Measurements from ENCODE around the gene DLL4.

Gene DLL4

GRCh38 chr15:40932649-40933516 is 3.7 kb downstream of the DLL4 start:
- no peak overlapping the region for H2BK120ac ChIP-seq (ENCODE audit: low read depth, low read length)
- H3K9ac ChIP-seq (ENCODE audit: low read length) = no peak overlapping the region
- no peak overlapping the region for H3K4me3 ChIP-seq (ENCODE audit: insufficient read depth in 1 of 2, low read depth in 1 of 2, low read length in 2 of 2)
- H3K18ac ChIP-seq (ENCODE audit: low read depth in 1 of 2, low read length in 2 of 2) = no peak overlapping the region
- 72% methylated on average over 9 of the region's 11 CpGs for WGBS
- H3K4ac ChIP-seq (ENCODE audit: low read depth in 1 of 2, low read length in 2 of 2) = no peak overlapping the region
- no peaks in the 10 kb centered on the region for H3K79me1 ChIP-seq (replicated peaks; ENCODE audit: low read length, poor library complexity, severe bottlenecking)
- H3K27me3 ChIP-seq (ENCODE audit: control insufficient read depth in 1 of 2, insufficient read depth in 1 of 2, low read length in 2 of 2) = peaks cover 46 to 78% of the 10 kb centered on the region in 2 experiments
- no peak overlapping the region for H2AK5ac ChIP-seq (ENCODE audit: low read length, severe bottlenecking)
- H3K23ac ChIP-seq (ENCODE audit: low read length in 2 of 2) = no peak overlapping the region
- no peak overlapping the region for H2BK5ac ChIP-seq (ENCODE audit: low read depth, low read length, poor library complexity, severe bottlenecking)
- no peak overlapping the region for H2AFZ ChIP-seq (ENCODE audit: low read depth, low read length)
- H3K9me3 ChIP-seq (ENCODE audit: control insufficient read depth, low read length) = no peaks in the 10 kb centered on the region
- no peak overlapping the region for H4K8ac ChIP-seq (ENCODE audit: low read length)
- H3K4me2 ChIP-seq (ENCODE audit: low read length, poor library complexity, severe bottlenecking) = no peak overlapping the region
- no peak overlapping the region for H2BK15ac ChIP-seq (ENCODE audit: low read depth, poor library complexity, severe bottlenecking)
- no peak overlapping the region for H3K14ac ChIP-seq (ENCODE audit: low read length in 2 of 2)
- no peak overlapping the region for H3K27ac ChIP-seq (ENCODE audit: low read length, poor library complexity, severe bottlenecking)
- peaks cover 47% of the 10 kb centered on the region for H3K4me1 ChIP-seq (ENCODE audit: control insufficient read depth, insufficient read depth, low read depth, low read length)
- no peak overlapping the region for H2BK12ac ChIP-seq (ENCODE audit: low read length in 2 of 2)
- H4K91ac ChIP-seq (ENCODE audit: low read length) = no peak overlapping the region
- no peak for DNase-seq
- H3K36me3 ChIP-seq (ENCODE audit: control insufficient read depth in 1 of 2, insufficient read depth in 2 of 2, low read depth in 1 of 2, low read length in 2 of 2) = peaks cover 0 to 4% of the 10 kb centered on the region in 2 experiments

- H2BK5ac ChIP-seq (ENCODE audit: low read depth, low read length, poor library complexity, severe bottlenecking) = no peak overlapping the region
- peaks cover 0 to 4% of the 10 kb centered on the region in 2 experiments for H3K36me3 ChIP-seq (ENCODE audit: control insufficient read depth in 1 of 2, insufficient read depth in 2 of 2, low read depth in 1 of 2, low read length in 2 of 2)
- H3K27ac ChIP-seq (ENCODE audit: low read length, poor library complexity, severe bottlenecking) = no peak overlapping the region
- H4K91ac ChIP-seq (ENCODE audit: low read length) = no peak overlapping the region
- H3K4ac ChIP-seq (ENCODE audit: low read depth in 1 of 2, low read length in 2 of 2) = no peak overlapping the region
- no peak overlapping the region for H2BK12ac ChIP-seq (ENCODE audit: low read length in 2 of 2)
- H3K4me1 ChIP-seq (ENCODE audit: control insufficient read depth, insufficient read depth, low read depth, low read length) = peaks cover 41% of the 10 kb centered on the region
- H3K18ac ChIP-seq (ENCODE audit: low read depth in 1 of 2, low read length in 2 of 2) = no peak overlapping the region
- no peak overlapping the region for H2AFZ ChIP-seq (ENCODE audit: low read depth, low read length)
- DNase-seq = no peak
- H2AK5ac ChIP-seq (ENCODE audit: low read length, severe bottlenecking) = no peak overlapping the region
- H3K4me2 ChIP-seq (ENCODE audit: low read length, poor library complexity, severe bottlenecking) = no peak overlapping the region
- no peak overlapping the region for H2BK120ac ChIP-seq (ENCODE audit: low read depth, low read length)
- WGBS = 100% methylated on average over 1 of the region's 3 CpGs
- H3K9ac ChIP-seq (ENCODE audit: low read length) = no peak overlapping the region
- H3K79me1 ChIP-seq (replicated peaks; ENCODE audit: low read length, poor library complexity, severe bottlenecking) = no peaks in the 10 kb centered on the region
- no peaks in the 10 kb centered on the region for H3K9me3 ChIP-seq (ENCODE audit: control insufficient read depth, low read length)
- no peak overlapping the region for H3K14ac ChIP-seq (ENCODE audit: low read length in 2 of 2)
- H3K27me3 ChIP-seq (ENCODE audit: control insufficient read depth in 1 of 2, insufficient read depth in 1 of 2, low read length in 2 of 2) = peaks cover 40 to 73% of the 10 kb centered on the region in 2 experiments
- no peak overlapping the region for H3K23ac ChIP-seq (ENCODE audit: low read length in 2 of 2)
- H3K4me3 ChIP-seq (ENCODE audit: insufficient read depth in 1 of 2, low read depth in 1 of 2, low read length in 2 of 2) = no peak overlapping the region
- H2BK15ac ChIP-seq (ENCODE audit: low read depth, poor library complexity, severe bottlenecking) = no peak overlapping the region
- no peak overlapping the region for H4K8ac ChIP-seq (ENCODE audit: low read length)
Observed at GRCh38 chr15:40933517-40933902, 4.4 kb downstream of the DLL4 start.

- Histone ChIP-seq H3K27ac (ENCODE audit: low read length, poor library complexity, severe bottlenecking) (no peak overlapping the region), H3K4me2 (ENCODE audit: low read length, poor library complexity, severe bottlenecking) (no peak overlapping the region), H3K36me3 (ENCODE audit: control insufficient read depth in 1 of 2, insufficient read depth in 2 of 2, low read depth in 1 of 2, low read length in 2 of 2) (peaks cover 0 to 4% of the 10 kb centered on the region in 2 experiments), H3K27me3 (ENCODE audit: control insufficient read depth in 1 of 2, insufficient read depth in 1 of 2, low read length in 2 of 2) (peaks cover 35 to 63% of the 10 kb centered on the region in 2 experiments), H2BK120ac (ENCODE audit: low read depth, low read length) (no peak overlapping the region), H3K4ac (ENCODE audit: low read depth in 1 of 2, low read length in 2 of 2) (no peak overlapping the region), H2AFZ (ENCODE audit: low read depth, low read length) (no peak overlapping the region), H3K9ac (ENCODE audit: low read length) (no peak overlapping the region), H2BK15ac (ENCODE audit: low read depth, poor library complexity, severe bottlenecking) (no peak overlapping the region), H3K14ac (ENCODE audit: low read length in 2 of 2) (no peak overlapping the region), H2AK5ac (ENCODE audit: low read length, severe bottlenecking) (no peak overlapping the region), H3K23ac (ENCODE audit: low read length in 2 of 2) (no peak overlapping the region), H3K4me1 (ENCODE audit: control insufficient read depth, insufficient read depth, low read depth, low read length) (peaks cover 32% of the 10 kb centered on the region), H4K91ac (ENCODE audit: low read length) (no peak overlapping the region), H3K9me3 (ENCODE audit: control insufficient read depth, low read length) (no peaks in the 10 kb centered on the region), H3K79me1 (replicated peaks; ENCODE audit: low read length, poor library complexity, severe bottlenecking) (no peaks in the 10 kb centered on the region), H2BK12ac (ENCODE audit: low read length in 2 of 2) (no peak overlapping the region), H3K4me3 (ENCODE audit: insufficient read depth in 1 of 2, low read depth in 1 of 2, low read length in 2 of 2) (no peak overlapping the region), H3K18ac (ENCODE audit: low read depth in 1 of 2, low read length in 2 of 2) (no peak overlapping the region), H4K8ac (ENCODE audit: low read length) (no peak overlapping the region), H2BK5ac (ENCODE audit: low read depth, low read length, poor library complexity, severe bottlenecking) (no peak overlapping the region)
- DNase-seq = no peak
- WGBS = 96% methylated on average over 6 of the region's 6 CpGs
Observed at GRCh38 chr15:40934457-40934856, 5.3 kb downstream of the DLL4 start.

- no peak overlapping the region for H3K9ac ChIP-seq (ENCODE audit: low read length)
- no peak overlapping the region for H3K14ac ChIP-seq (ENCODE audit: low read length in 2 of 2)
- peaks cover 30% of the 10 kb centered on the region for H3K4me1 ChIP-seq (ENCODE audit: control insufficient read depth, insufficient read depth, low read depth, low read length)
- no peaks in the 10 kb centered on the region for H3K9me3 ChIP-seq (ENCODE audit: control insufficient read depth, low read length)
- no peak overlapping the region for H2BK5ac ChIP-seq (ENCODE audit: low read depth, low read length, poor library complexity, severe bottlenecking)
- no peak overlapping the region for H3K4me3 ChIP-seq (ENCODE audit: insufficient read depth in 1 of 2, low read depth in 1 of 2, low read length in 2 of 2)
- no peak overlapping the region for H2BK15ac ChIP-seq (ENCODE audit: low read depth, poor library complexity, severe bottlenecking)
- no peak overlapping the region for H3K18ac ChIP-seq (ENCODE audit: low read depth in 1 of 2, low read length in 2 of 2)
- H3K79me1 ChIP-seq (replicated peaks; ENCODE audit: low read length, poor library complexity, severe bottlenecking) = no peaks in the 10 kb centered on the region
- H3K27me3 ChIP-seq (ENCODE audit: control insufficient read depth in 1 of 2, insufficient read depth in 1 of 2, low read length in 2 of 2) = peaks cover 20 to 45% of the 10 kb centered on the region in 2 experiments
- H2AFZ ChIP-seq (ENCODE audit: low read depth, low read length) = no peak overlapping the region
- H3K23ac ChIP-seq (ENCODE audit: low read length in 2 of 2) = no peak overlapping the region
- no peak overlapping the region for H4K91ac ChIP-seq (ENCODE audit: low read length)
- no peak overlapping the region for H3K4me2 ChIP-seq (ENCODE audit: low read length, poor library complexity, severe bottlenecking)
- H2BK12ac ChIP-seq (ENCODE audit: low read length in 2 of 2) = peak overlapping the region in 1 of 2 experiments; percentile 40
- H3K4ac ChIP-seq (ENCODE audit: low read depth in 1 of 2, low read length in 2 of 2) = no peak overlapping the region
- H4K8ac ChIP-seq (ENCODE audit: low read length) = peak overlapping the region; percentile 5
- H3K27ac ChIP-seq (ENCODE audit: low read length, poor library complexity, severe bottlenecking) = no peak overlapping the region
- H2BK120ac ChIP-seq (ENCODE audit: low read depth, low read length) = no peak overlapping the region
- DNase-seq = no peak
- no peak overlapping the region for H2AK5ac ChIP-seq (ENCODE audit: low read length, severe bottlenecking)
- H3K36me3 ChIP-seq (ENCODE audit: control insufficient read depth in 1 of 2, insufficient read depth in 2 of 2, low read depth in 1 of 2, low read length in 2 of 2) = peaks cover 0 to 4% of the 10 kb centered on the region in 2 experiments
- WGBS = 94% methylated on average over 31 of the region's 31 CpGs
Observed at GRCh38 chr15:40936234-40936708, 7.1 kb downstream of the DLL4 start.
